ENCODE measurements around the gene RFXAP.

GRCh38 chr13:36848199-36848982, 29.4 kb downstream of the RFXAP start:
- TF ChIP-seq TEAD4 (IDR thresholded peaks at IDR 0.05; ENCODE audit: borderline replicate concordance, insufficient read depth) (no peak), CTCF (IDR thresholded peaks at IDR 0.05) (peak; percentile 51), USF2 (IDR thresholded peaks at IDR 0.05; ENCODE audit: borderline replicate concordance, low read depth, low read length) (no peak), MXI1 (IDR thresholded peaks at IDR 0.05; ENCODE audit: low read depth, low read length) (no peak), MAX (IDR thresholded peaks at IDR 0.05; ENCODE audit: low read depth) (no peak), RCOR1 (IDR thresholded peaks at IDR 0.05; ENCODE audit: low read length) (no peak), REST (IDR thresholded peaks at IDR 0.05; ENCODE audit: low read depth, low read length) (no peak)
